ENCODE data around the gene GRIK4.
"Not testable (repeated sequence)": the region's sequence is repeated elsewhere in the genome, so short reads cannot be mapped to it uniquely, and the experiment has no call there.

The GRIK4 gene

GRCh38 chr11:120751550-120751949 is 240.0 kb downstream of the GRIK4 start:
- Histone ChIP-seq H3K9me3 (ENCODE audit: severe bottlenecking) (no peaks in the 10 kb centered on the region), H3K4me3 (ENCODE audit: severe bottlenecking) (no peak overlapping the region), H3K27ac (ENCODE audit: poor library complexity, severe bottlenecking) (no peak overlapping the region), H3K4me1 (ENCODE audit: insufficient read depth, poor library complexity, severe bottlenecking) (no peaks in the 10 kb centered on the region), H3K36me3 (ENCODE audit: low read depth) (no peaks in the 10 kb centered on the region), H3K27me3 (ENCODE audit: insufficient read depth, poor library complexity, severe bottlenecking) (no peaks in the 10 kb centered on the region)
- ATAC-seq (ENCODE audit: low read depth) (no peak), DNase-seq (ENCODE audit: low spot score) (no peak)
- TF ChIP-seq CTCF (IDR thresholded peaks at IDR 0.05; ENCODE audit: poor library complexity, severe bottlenecking), result no peak

- no peak for DNase-seq (ENCODE audit: low spot score)
- Histone ChIP-seq H3K27ac (ENCODE audit: poor library complexity, severe bottlenecking) (no peak overlapping the region), H3K4me1 (ENCODE audit: insufficient read depth, poor library complexity, severe bottlenecking) (no peaks in the 10 kb centered on the region), H3K9me3 (ENCODE audit: severe bottlenecking) (no peaks in the 10 kb centered on the region), H3K27me3 (ENCODE audit: insufficient read depth, poor library complexity, severe bottlenecking) (no peaks in the 10 kb centered on the region), H3K4me3 (ENCODE audit: severe bottlenecking) (no peak overlapping the region), H3K36me3 (ENCODE audit: low read depth) (no peaks in the 10 kb centered on the region)
- no peak for ATAC-seq (ENCODE audit: low read depth)
- no peak for TF ChIP-seq CTCF (IDR thresholded peaks at IDR 0.05; ENCODE audit: poor library complexity, severe bottlenecking)
These were observed 241.1 kb downstream of the GRIK4 start for GRCh38 chr11:120752668-120753067.

- H3K9me3 ChIP-seq (ENCODE audit: severe bottlenecking), result no peaks in the 10 kb centered on the region
- no peak overlapping the region for H3K4me3 ChIP-seq (ENCODE audit: severe bottlenecking)
- no peaks in the 10 kb centered on the region for H3K4me1 ChIP-seq (ENCODE audit: insufficient read depth, poor library complexity, severe bottlenecking)
- TF ChIP-seq CTCF (IDR thresholded peaks at IDR 0.05; ENCODE audit: poor library complexity, severe bottlenecking), result no peak
- DNase-seq (ENCODE audit: low spot score) (no peak), ATAC-seq (ENCODE audit: low read depth) (no peak)
- no peaks in the 10 kb centered on the region for H3K27me3 ChIP-seq (ENCODE audit: insufficient read depth, poor library complexity, severe bottlenecking)
- H3K27ac ChIP-seq (ENCODE audit: poor library complexity, severe bottlenecking), result no peak overlapping the region
- no peaks in the 10 kb centered on the region for H3K36me3 ChIP-seq (ENCODE audit: low read depth)
These were observed 245.4 kb downstream of the GRIK4 start for GRCh38 chr11:120756931-120757330.

- no peaks in the 10 kb centered on the region for H3K9me3 ChIP-seq (ENCODE audit: severe bottlenecking)
- no peaks in the 10 kb centered on the region for H3K36me3 ChIP-seq (ENCODE audit: low read depth)
These were observed 247.5 kb downstream of the GRIK4 start for GRCh38 chr11:120759046-120759445.

GRCh38 chr11:120765710-120766109 is 254.2 kb downstream of the GRIK4 start:
- H3K27me3 ChIP-seq (ENCODE audit: insufficient read depth, poor library complexity, severe bottlenecking), result peaks cover 10% of the 10 kb centered on the region
- not testable (repeated sequence) for H3K36me3 ChIP-seq (ENCODE audit: low read depth)

More at GRCh38 chr11:120759046-120759445, 247.5 kb downstream of the GRIK4 start:
- H3K27ac ChIP-seq (ENCODE audit: poor library complexity, severe bottlenecking), result no peak overlapping the region
- H3K27me3 ChIP-seq (ENCODE audit: insufficient read depth, poor library complexity, severe bottlenecking), result peaks cover 2% of the 10 kb centered on the region
- no peaks in the 10 kb centered on the region for H3K4me1 ChIP-seq (ENCODE audit: insufficient read depth, poor library complexity, severe bottlenecking)
- TF ChIP-seq CTCF (IDR thresholded peaks at IDR 0.05; ENCODE audit: poor library complexity, severe bottlenecking), result no peak
- no peak for DNase-seq (ENCODE audit: low spot score)
- no peak overlapping the region for H3K4me3 ChIP-seq (ENCODE audit: severe bottlenecking)
- ATAC-seq (ENCODE audit: low read depth), result no peak

More at GRCh38 chr11:120765710-120766109, 254.2 kb downstream of the GRIK4 start:
- DNase-seq (ENCODE audit: low spot score); ATAC-seq (ENCODE audit: low read depth); H3K4me1 ChIP-seq (ENCODE audit: insufficient read depth, poor library complexity, severe bottlenecking); H3K27ac ChIP-seq (ENCODE audit: poor library complexity, severe bottlenecking); H3K9me3 ChIP-seq (ENCODE audit: severe bottlenecking); H3K4me3 ChIP-seq (ENCODE audit: severe bottlenecking): not testable (repeated sequence)

All from RWPE2 (cell line).